ENCODE measurements around the gene CAPZA1. TPM values are rescaled to one million over a fixed set of nuclear protein-coding genes. Genes with fewer than 3 reads are reported as not detected.
A peak's percentile ranks its signal among the peaks of the same experiment; 100 is the strongest.
"Not testable (repeated sequence)": the region's sequence is repeated elsewhere in the genome, so short reads cannot be mapped to it uniquely, and the experiment has no call there.

CAPZA1 gene
- total and polyA plus RNA-seq, 2 donors = 149 to 249 TPM

- peak in 8 of 9 donors; percentile 8 to 70 (median 31) for DNase-seq (ENCODE audit: low read depth in 6 of 9, low spot score in 9 of 9)
- 2% methylated on average over 6 of the region's 6 CpGs for WGBS
- Histone ChIP-seq H3K27me3 (ENCODE audit: control insufficient read depth in 2 of 2, insufficient read depth in 1 of 2, low read length in 1 of 2) (no peaks in the 10 kb centered on the region), H3K36me3 (ENCODE audit: control insufficient read depth in 2 of 2, insufficient read depth in 2 of 2, low read length in 1 of 2) (peaks cover 3 to 12% of the 10 kb centered on the region in 2 donors), H3K4me3 (ENCODE audit: low read length in 2 of 2) (peak overlapping the region; percentile 92 to 95), H3K27ac (ENCODE audit: low read depth in 1 of 2, low read length in 1 of 2) (peak overlapping the region; percentile 99 to 100), H3K9me3 (ENCODE audit: control insufficient read depth in 2 of 2, insufficient read depth in 1 of 2, low read length in 1 of 2) (no peaks in the 10 kb centered on the region), H3K4me1 (ENCODE audit: control insufficient read depth in 2 of 2, insufficient read depth in 2 of 2, low read length in 2 of 2) (peaks cover 8 to 17% of the 10 kb centered on the region in 2 donors)
Measured at GRCh38 chr1:112620377-112620695, 704 bp downstream of the CAPZA1 start.

GRCh38 chr1:112624493-112624892 is 4.9 kb downstream of the CAPZA1 start:
- not testable (repeated sequence) for H3K4me3 ChIP-seq (ENCODE audit: low read length in 2 of 2); H3K9me3 ChIP-seq (ENCODE audit: control insufficient read depth in 2 of 2, insufficient read depth in 1 of 2, low read length in 1 of 2); H3K27ac ChIP-seq (ENCODE audit: low read depth in 1 of 2, low read length in 1 of 2); H3K27me3 ChIP-seq (ENCODE audit: control insufficient read depth in 2 of 2, insufficient read depth in 1 of 2, low read length in 1 of 2); DNase-seq (ENCODE audit: low read depth in 6 of 9, low spot score in 9 of 9)
- 91% methylated on average over 5 of the region's 5 CpGs for WGBS
- peaks cover 8 to 12% of the 10 kb centered on the region in 2 donors for H3K4me1 ChIP-seq (ENCODE audit: control insufficient read depth in 2 of 2, insufficient read depth in 2 of 2, low read length in 2 of 2)
- H3K36me3 ChIP-seq (ENCODE audit: control insufficient read depth in 2 of 2, insufficient read depth in 2 of 2, low read length in 1 of 2) = peaks cover 6 to 21% of the 10 kb centered on the region in 2 donors

- Histone ChIP-seq H3K27ac (ENCODE audit: low read depth in 1 of 2, low read length in 1 of 2) (no peak overlapping the region), H3K4me1 (ENCODE audit: control insufficient read depth in 2 of 2, insufficient read depth in 2 of 2, low read length in 2 of 2) (peaks cover 5 to 12% of the 10 kb centered on the region in 2 donors), H3K36me3 (ENCODE audit: control insufficient read depth in 2 of 2, insufficient read depth in 2 of 2, low read length in 1 of 2) (peaks cover 9 to 31% of the 10 kb centered on the region in 2 donors), H3K27me3 (ENCODE audit: control insufficient read depth in 2 of 2, insufficient read depth in 1 of 2, low read length in 1 of 2) (no peaks in the 10 kb centered on the region), H3K9me3 (ENCODE audit: control insufficient read depth in 2 of 2, insufficient read depth in 1 of 2, low read length in 1 of 2) (no peaks in the 10 kb centered on the region), H3K4me3 (ENCODE audit: low read length in 2 of 2) (no peak overlapping the region)
- WGBS = 98% methylated on average over 2 of the region's 2 CpGs
- DNase-seq (ENCODE audit: low read depth in 6 of 9, low spot score in 9 of 9) = no peak
Measured at GRCh38 chr1:112625696-112626095, 6.1 kb downstream of the CAPZA1 start.

- 98% methylated on average over 5 of the region's 5 CpGs for WGBS
- Histone ChIP-seq H3K9me3 (ENCODE audit: control insufficient read depth in 2 of 2, insufficient read depth in 1 of 2, low read length in 1 of 2) (no peaks in the 10 kb centered on the region), H3K4me1 (ENCODE audit: control insufficient read depth in 2 of 2, insufficient read depth in 2 of 2, low read length in 2 of 2) (peaks cover 3 to 11% of the 10 kb centered on the region in 2 donors), H3K27me3 (ENCODE audit: control insufficient read depth in 2 of 2, insufficient read depth in 1 of 2, low read length in 1 of 2) (no peaks in the 10 kb centered on the region), H3K36me3 (ENCODE audit: control insufficient read depth in 2 of 2, insufficient read depth in 2 of 2, low read length in 1 of 2) (peaks cover 9 to 36% of the 10 kb centered on the region in 2 donors), H3K4me3 (ENCODE audit: low read length in 2 of 2) (no peak overlapping the region), H3K27ac (ENCODE audit: low read depth in 1 of 2, low read length in 1 of 2) (no peak overlapping the region)
- DNase-seq (ENCODE audit: low read depth in 6 of 9, low spot score in 9 of 9) = no peak
Measured at GRCh38 chr1:112626193-112626592, 6.6 kb downstream of the CAPZA1 start.

GRCh38 chr1:112626887-112627286 is 7.3 kb downstream of the CAPZA1 start:
- Histone ChIP-seq H3K36me3 (ENCODE audit: control insufficient read depth in 2 of 2, insufficient read depth in 2 of 2, low read length in 1 of 2) (peaks cover 9 to 36% of the 10 kb centered on the region in 2 donors), H3K9me3 (ENCODE audit: control insufficient read depth in 2 of 2, insufficient read depth in 1 of 2, low read length in 1 of 2) (no peaks in the 10 kb centered on the region), H3K4me3 (ENCODE audit: low read length in 2 of 2) (no peak overlapping the region), H3K4me1 (ENCODE audit: control insufficient read depth in 2 of 2, insufficient read depth in 2 of 2, low read length in 2 of 2) (peaks cover 0 to 4% of the 10 kb centered on the region in 2 donors), H3K27me3 (ENCODE audit: control insufficient read depth in 2 of 2, insufficient read depth in 1 of 2, low read length in 1 of 2) (no peaks in the 10 kb centered on the region), H3K27ac (ENCODE audit: low read depth in 1 of 2, low read length in 1 of 2) (no peak overlapping the region)
- DNase-seq (ENCODE audit: low read depth in 6 of 9, low spot score in 9 of 9) = no peak

GRCh38 chr1:112628516-112628915 is 8.9 kb downstream of the CAPZA1 start:
- Histone ChIP-seq H3K4me3 (ENCODE audit: low read length in 2 of 2) (no peak overlapping the region), H3K36me3 (ENCODE audit: control insufficient read depth in 2 of 2, insufficient read depth in 2 of 2, low read length in 1 of 2) (peaks cover 9 to 36% of the 10 kb centered on the region in 2 donors), H3K4me1 (ENCODE audit: control insufficient read depth in 2 of 2, insufficient read depth in 2 of 2, low read length in 2 of 2) (peaks cover 0 to 3% of the 10 kb centered on the region in 2 donors), H3K27me3 (ENCODE audit: control insufficient read depth in 2 of 2, insufficient read depth in 1 of 2, low read length in 1 of 2) (no peaks in the 10 kb centered on the region), H3K9me3 (ENCODE audit: control insufficient read depth in 2 of 2, insufficient read depth in 1 of 2, low read length in 1 of 2) (no peaks in the 10 kb centered on the region), H3K27ac (ENCODE audit: low read depth in 1 of 2, low read length in 1 of 2) (no peak overlapping the region)
- no peak for DNase-seq (ENCODE audit: low read depth in 6 of 9, low spot score in 9 of 9)
- WGBS = 95% methylated on average over 2 of the region's 2 CpGs

GRCh38 chr1:112629256-112629655 is 9.6 kb downstream of the CAPZA1 start:
- no peak for DNase-seq (ENCODE audit: low read depth in 6 of 9, low spot score in 9 of 9)
- H3K4me3 ChIP-seq (ENCODE audit: low read length in 2 of 2) = no peak overlapping the region
- no peaks in the 10 kb centered on the region for H3K27me3 ChIP-seq (ENCODE audit: control insufficient read depth in 2 of 2, insufficient read depth in 1 of 2, low read length in 1 of 2)
- H3K9me3 ChIP-seq (ENCODE audit: control insufficient read depth in 2 of 2, insufficient read depth in 1 of 2, low read length in 1 of 2) = no peaks in the 10 kb centered on the region
- peaks cover 0 to under 1% of the 10 kb centered on the region in 2 donors for H3K4me1 ChIP-seq (ENCODE audit: control insufficient read depth in 2 of 2, insufficient read depth in 2 of 2, low read length in 2 of 2)
- no peak overlapping the region for H3K27ac ChIP-seq (ENCODE audit: low read depth in 1 of 2, low read length in 1 of 2)
- H3K36me3 ChIP-seq (ENCODE audit: control insufficient read depth in 2 of 2, insufficient read depth in 2 of 2, low read length in 1 of 2) = peaks cover 9 to 36% of the 10 kb centered on the region in 2 donors

- WGBS = 98% methylated on average over 2 of the region's 2 CpGs
- Histone ChIP-seq H3K27ac (ENCODE audit: low read depth in 1 of 2, low read length in 1 of 2) (no peak overlapping the region), H3K4me3 (ENCODE audit: low read length in 2 of 2) (no peak overlapping the region), H3K36me3 (ENCODE audit: control insufficient read depth in 2 of 2, insufficient read depth in 2 of 2, low read length in 1 of 2) (peaks cover 3 to 24% of the 10 kb centered on the region in 2 donors), H3K27me3 (ENCODE audit: control insufficient read depth in 2 of 2, insufficient read depth in 1 of 2, low read length in 1 of 2) (no peaks in the 10 kb centered on the region), H3K9me3 (ENCODE audit: control insufficient read depth in 2 of 2, insufficient read depth in 1 of 2, low read length in 1 of 2) (no peaks in the 10 kb centered on the region), H3K4me1 (ENCODE audit: control insufficient read depth in 2 of 2, insufficient read depth in 2 of 2, low read length in 2 of 2) (no peaks in the 10 kb centered on the region)
- DNase-seq (ENCODE audit: low read depth in 6 of 9, low spot score in 9 of 9) = no peak
Measured at GRCh38 chr1:112633628-112634027, 14.0 kb downstream of the CAPZA1 start.

GRCh38 chr1:112634367-112634766 is 14.7 kb downstream of the CAPZA1 start:
- no peaks in the 10 kb centered on the region for H3K27me3 ChIP-seq (ENCODE audit: control insufficient read depth in 2 of 2, insufficient read depth in 1 of 2, low read length in 1 of 2)
- H3K4me1 ChIP-seq (ENCODE audit: control insufficient read depth in 2 of 2, insufficient read depth in 2 of 2, low read length in 2 of 2) = no peaks in the 10 kb centered on the region
- no peak overlapping the region for H3K4me3 ChIP-seq (ENCODE audit: low read length in 2 of 2)
- no peak for DNase-seq (ENCODE audit: low read depth in 6 of 9, low spot score in 9 of 9)
- H3K9me3 ChIP-seq (ENCODE audit: control insufficient read depth in 2 of 2, insufficient read depth in 1 of 2, low read length in 1 of 2) = no peaks in the 10 kb centered on the region
- H3K36me3 ChIP-seq (ENCODE audit: control insufficient read depth in 2 of 2, insufficient read depth in 2 of 2, low read length in 1 of 2) = peaks cover 3 to 21% of the 10 kb centered on the region in 2 donors
- no peak overlapping the region for H3K27ac ChIP-seq (ENCODE audit: low read depth in 1 of 2, low read length in 1 of 2)

GRCh38 chr1:112636056-112636455 is 16.4 kb downstream of the CAPZA1 start:
- no peak for DNase-seq (ENCODE audit: low read depth in 6 of 9, low spot score in 9 of 9)
- no peak overlapping the region for H3K4me3 ChIP-seq (ENCODE audit: low read length in 2 of 2)
- no peaks in the 10 kb centered on the region for H3K9me3 ChIP-seq (ENCODE audit: control insufficient read depth in 2 of 2, insufficient read depth in 1 of 2, low read length in 1 of 2)
- peaks cover 0 to 6% of the 10 kb centered on the region in 2 donors for H3K36me3 ChIP-seq (ENCODE audit: control insufficient read depth in 2 of 2, insufficient read depth in 2 of 2, low read length in 1 of 2)
- no peaks in the 10 kb centered on the region for H3K4me1 ChIP-seq (ENCODE audit: control insufficient read depth in 2 of 2, insufficient read depth in 2 of 2, low read length in 2 of 2)
- H3K27ac ChIP-seq (ENCODE audit: low read depth in 1 of 2, low read length in 1 of 2) = no peak overlapping the region
- 91% methylated on average over 2 of the region's 2 CpGs for WGBS
- H3K27me3 ChIP-seq (ENCODE audit: control insufficient read depth in 2 of 2, insufficient read depth in 1 of 2, low read length in 1 of 2) = no peaks in the 10 kb centered on the region

Measured in thymus (tissue), 11 donors.